HG03108 (cell line): ENCODE measurements around the gene ENTPD1.
"Not testable (repeated sequence)": the region's sequence is repeated elsewhere in the genome, so short reads cannot be mapped to it uniquely, and the experiment has no call there.

Source experiments
- ATAC-seq: cut with Tn5 transposase; IDR thresholded peaks from one replicate; pipeline ENCODE4 v1.9.1; 2021; ENCODE audit warnings: moderate library complexity; ENCODE audit not compliant: unreplicated experiment

The ENTPD1 gene

GRCh38 chr10:95860166-95860940 lies 104.4 kb downstream of the ENTPD1 start:
- ATAC-seq, result no peak

DNA sequence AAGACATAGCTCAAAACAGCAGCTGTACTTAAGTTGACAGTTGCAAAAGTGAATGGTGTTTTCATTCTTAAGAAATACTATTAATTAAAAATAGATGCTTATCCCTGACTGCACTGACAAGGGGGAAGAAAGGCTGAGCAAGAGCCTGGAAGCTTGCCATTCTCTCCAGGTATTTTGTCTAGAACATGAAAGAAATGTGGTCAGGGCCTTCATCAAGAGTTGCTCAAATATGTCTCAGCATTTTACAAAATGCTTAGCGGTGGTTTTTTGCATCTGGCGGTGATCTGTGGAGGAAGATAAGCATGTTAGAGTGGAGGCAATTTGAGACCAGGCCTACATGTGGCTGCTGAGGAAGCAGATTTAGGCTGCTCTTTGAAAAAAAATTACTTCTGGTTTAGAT lies 105.4 kb downstream of the ENTPD1 start:
- ATAC-seq, result no peak

- peak; percentile 79 for ATAC-seq
These were observed 109.2 kb downstream of the ENTPD1 start for GRCh38 chr10:95864906-95865813.

- no peak for ATAC-seq
These were observed 110.0 kb downstream of the ENTPD1 start for GRCh38 chr10:95865814-95866466.

DNA sequence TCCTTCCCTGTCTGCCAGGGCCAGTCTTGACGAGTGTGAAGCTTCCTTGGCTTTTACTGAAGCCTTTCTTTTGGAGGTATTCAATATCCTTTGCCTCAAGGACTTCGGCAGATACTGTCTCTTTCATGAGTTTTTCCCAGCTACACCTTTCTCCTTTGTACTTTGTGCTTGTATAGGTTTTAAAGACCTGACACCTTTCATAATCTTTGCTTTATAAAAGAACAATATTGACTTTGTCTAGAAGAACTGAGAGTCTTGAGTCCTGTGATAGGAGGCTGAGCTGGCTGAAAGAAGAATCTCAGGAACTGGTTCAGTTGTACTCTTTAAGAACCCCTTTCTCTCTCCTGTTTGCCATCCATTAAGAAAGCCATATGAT lies 110.5 kb downstream of the ENTPD1 start:
- no peak for ATAC-seq

- ATAC-seq, result no peak
These were observed 111.9 kb downstream of the ENTPD1 start for GRCh38 chr10:95867866-95868265.

- ATAC-seq, result no peak
These were observed 116.3 kb downstream of the ENTPD1 start for GRCh38 chr10:95872158-95872711.

DNA sequence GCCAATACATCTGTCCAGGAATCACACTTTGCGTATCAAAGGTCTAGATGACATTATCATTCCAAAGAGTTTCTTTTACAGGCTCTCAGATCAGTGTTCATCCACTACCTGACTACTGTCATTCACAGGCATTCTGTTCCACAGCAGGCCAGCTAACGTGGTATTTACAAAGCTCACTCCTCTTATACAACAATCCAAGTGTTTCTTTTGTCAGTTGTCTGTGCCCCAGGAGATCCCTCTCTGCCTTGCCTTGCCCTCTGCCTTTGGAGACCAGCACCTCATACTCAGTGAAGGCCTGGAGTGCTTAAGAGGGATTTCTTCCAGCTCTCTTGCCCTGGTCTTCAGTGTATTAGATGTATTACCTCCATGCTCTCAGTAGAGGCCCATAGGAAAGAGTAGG lies 117.2 kb downstream of the ENTPD1 start:
- ATAC-seq, result no peak

DNA sequence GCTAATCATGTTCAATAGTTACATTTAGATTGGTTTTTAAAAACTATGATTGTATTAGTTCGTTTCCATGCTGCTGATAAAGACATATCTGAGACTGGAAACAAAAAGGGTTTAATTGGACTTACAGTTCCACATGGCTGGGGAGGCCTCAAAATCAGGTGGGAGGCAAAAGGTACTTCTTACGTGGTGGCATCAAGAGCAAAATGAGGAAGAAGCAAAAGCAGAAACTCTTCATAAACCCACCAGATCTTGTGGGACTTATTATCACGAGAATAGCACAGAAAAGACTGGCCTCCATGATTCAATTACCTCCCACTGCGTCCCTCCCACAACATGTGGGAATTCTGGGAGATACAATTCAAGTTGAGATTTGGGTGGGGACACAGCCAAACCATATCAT lies 117.7 kb downstream of the ENTPD1 start:
- ATAC-seq, result no peak

DNA sequence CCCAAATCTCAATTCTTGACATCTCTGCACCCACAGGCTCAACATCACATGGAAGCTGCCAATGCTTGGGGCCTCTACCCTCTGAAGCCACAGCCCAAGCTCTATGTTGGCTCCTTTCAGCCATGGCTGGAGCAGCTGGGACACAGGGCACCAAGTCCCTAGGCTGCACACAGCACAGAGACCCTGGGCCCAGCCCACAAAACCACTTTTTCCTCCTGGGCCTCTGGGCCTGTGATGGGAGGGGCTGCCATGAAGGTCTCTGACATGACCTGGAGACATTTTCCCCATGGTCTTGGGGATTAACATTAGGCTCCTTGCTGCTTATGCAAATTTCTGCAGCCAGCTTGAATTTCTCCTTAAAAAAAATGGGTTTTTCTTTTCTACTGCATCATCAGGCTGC lies 118.8 kb downstream of the ENTPD1 start:
- ATAC-seq, result not testable (repeated sequence)

DNA sequence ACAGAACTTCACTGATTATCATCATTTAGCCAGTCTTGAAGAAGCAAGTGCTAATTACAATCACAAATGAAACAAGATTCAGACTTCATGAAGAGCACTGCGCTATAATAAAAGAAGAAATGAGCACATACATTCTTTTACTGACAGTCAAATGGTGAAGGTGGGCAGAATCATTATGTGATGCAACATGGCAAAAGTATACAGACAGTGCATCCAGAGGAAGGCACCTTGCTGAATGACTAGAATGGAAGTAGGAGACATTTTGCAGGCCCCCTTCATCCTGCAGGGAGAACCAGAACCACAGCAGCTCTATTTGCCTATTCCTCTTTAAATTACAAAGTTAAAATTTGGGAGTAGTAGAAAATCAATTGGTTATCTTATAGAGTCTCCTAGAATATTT lies 120.8 kb downstream of the ENTPD1 start:
- ATAC-seq, result no peak

GRCh38 chr10:95877881-95878280 lies 121.9 kb downstream of the ENTPD1 start:
- ATAC-seq, result no peak

DNA sequence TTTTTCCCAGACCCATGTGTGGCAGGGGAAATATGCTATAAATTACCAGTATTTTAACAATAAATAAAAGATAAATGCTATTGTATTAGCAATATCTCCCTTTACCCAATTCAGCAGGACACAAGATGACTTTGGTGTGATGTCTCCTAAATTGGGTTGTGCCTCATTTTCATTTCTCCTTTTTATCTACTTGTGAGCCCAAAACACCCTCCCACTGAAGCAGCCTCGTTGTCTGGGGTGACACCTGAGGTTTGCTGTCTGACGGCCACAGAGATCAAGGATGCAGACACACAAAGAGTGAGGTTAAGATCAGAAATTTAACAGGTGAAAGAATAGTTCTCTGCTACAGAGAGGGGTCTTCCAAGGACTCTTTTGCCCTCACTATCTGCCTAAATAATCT lies 124.7 kb downstream of the ENTPD1 start:
- ATAC-seq, result no peak

GRCh38 chr10:95881316-95881715 lies 125.4 kb downstream of the ENTPD1 start:
- no peak for ATAC-seq

DNA sequence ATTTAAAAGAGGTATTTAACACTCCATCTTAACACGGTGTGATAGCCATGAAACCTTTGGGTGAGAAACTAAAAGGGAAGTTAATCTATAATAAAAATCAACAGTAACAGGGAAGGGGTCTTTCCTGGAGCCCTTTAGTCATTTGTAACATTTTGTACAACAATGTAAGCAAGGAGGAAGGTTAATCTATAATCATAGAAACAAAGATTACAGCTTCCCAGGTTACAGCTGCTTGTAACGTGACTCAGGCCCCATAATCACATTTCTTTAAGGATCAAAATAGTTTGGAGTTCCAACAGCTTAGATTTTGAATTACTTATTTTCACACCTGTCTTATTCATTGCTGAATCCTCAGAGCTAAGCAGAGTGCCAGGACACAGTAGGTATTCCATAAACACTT lies 133.9 kb downstream of the ENTPD1 start:
- no peak for ATAC-seq

- ATAC-seq, result no peak
These were observed 140.3 kb downstream of the ENTPD1 start for GRCh38 chr10:95896071-95896850.

DNA sequence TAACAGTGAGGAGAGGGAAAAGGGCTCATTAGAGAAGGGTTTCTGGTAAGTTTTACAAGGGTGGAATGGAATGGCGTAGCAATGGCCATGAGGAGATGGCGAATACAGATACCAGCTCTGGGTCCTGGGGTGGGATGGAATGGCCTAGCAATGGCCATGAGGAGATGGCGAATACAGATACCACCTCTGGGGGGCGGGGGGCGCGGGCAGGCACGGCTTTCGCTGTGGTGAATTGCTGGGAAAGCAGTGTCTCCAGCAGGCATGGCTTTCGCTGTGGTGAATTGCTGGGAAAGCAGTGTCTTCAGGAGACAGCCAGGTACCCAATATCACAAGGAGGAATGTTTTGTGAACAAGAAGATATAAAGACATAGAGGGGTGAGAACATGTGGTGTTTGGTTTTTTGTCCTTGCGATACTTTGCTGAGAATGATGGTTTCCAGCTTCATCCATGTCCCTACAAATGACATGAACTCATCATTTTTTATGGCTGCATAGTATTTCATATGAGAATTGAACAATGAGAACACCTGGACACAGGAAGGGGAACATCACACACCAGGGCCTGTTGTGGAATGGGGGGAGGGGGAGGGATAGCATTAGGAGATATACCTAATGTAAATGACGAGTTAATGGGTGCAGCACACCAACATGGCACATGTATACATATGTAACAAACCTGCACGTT lies 150.1 kb downstream of the ENTPD1 start:
- not testable (repeated sequence) for ATAC-seq

DNA sequence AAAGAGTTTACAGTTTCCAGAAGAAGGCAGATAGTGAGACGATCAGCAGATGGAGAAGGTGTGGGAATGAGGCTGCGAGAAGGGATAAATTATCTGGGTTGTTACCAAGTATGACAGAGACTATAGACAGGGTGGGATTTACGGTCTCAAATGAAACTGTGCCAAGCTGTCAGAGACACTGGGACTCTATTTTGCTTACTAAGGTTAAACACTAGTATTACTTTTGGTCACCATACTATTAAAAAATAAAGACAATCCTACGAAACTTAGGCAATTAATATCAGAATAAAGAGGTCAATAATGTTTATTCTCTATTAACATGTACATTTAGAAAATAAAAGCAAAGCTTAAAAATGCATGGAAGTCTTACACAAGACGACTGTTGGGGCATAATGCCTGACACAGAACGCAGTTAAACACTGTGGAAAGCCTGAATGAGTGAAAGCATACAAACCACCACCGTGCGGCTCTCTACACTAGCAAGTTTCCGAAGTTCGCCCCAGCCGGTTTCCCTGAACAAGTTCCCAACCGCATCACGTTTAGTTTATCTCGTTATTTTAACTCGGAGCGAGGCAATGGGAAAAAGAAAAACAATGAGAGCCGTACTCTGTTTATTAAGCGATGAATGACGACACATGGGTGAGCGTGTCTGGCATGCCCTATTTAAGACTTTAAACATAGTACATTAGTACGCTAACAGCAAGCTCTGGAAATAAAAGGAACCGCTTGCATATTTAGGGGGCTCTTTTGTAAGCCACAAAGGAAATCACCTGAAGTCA lies 150.9 kb downstream of the ENTPD1 start:
- ATAC-seq, result peak; percentile 32
